Measurements from ENCODE around the gene KANSL1.

DNA sequence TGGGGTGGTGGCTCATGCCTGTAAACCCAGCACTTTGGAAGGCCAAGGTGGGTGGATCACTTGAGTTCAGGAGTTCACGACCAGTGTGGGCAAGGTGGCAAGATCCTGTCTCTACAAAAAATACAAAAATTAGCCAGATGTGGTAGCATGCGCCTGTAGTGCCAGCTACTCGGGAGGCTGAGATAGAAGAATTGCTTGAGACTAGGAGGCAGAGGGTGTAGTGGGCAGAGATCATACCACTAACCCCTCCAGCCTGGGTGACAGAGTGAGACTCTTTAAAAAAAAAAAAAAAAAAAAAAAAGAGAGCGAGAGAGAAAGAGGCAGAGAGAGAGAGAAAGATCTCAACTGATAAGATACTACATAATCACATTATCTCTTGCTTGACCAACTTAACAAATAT is 45.9 kb downstream of the KANSL1 start:
- TF ChIP-seq, protein P1, sequence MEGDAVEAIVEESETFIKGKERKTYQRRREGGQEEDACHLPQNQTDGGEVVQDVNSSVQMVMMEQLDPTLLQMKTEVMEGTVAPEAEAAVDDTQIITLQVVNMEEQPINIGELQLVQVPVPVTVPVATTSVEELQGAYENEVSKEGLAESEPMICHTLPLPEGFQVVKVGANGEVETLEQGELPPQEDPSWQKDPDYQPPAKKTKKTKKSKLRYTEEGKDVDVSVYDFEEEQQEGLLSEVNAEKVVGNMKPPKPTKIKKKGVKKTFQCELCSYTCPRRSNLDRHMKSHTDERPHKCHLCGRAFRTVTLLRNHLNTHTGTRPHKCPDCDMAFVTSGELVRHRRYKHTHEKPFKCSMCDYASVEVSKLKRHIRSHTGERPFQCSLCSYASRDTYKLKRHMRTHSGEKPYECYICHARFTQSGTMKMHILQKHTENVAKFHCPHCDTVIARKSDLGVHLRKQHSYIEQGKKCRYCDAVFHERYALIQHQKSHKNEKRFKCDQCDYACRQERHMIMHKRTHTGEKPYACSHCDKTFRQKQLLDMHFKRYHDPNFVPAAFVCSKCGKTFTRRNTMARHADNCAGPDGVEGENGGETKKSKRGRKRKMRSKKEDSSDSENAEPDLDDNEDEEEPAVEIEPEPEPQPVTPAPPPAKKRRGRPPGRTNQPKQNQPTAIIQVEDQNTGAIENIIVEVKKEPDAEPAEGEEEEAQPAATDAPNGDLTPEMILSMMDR (IDR thresholded peaks at IDR 0.05) = no peak
- no peak for TF ChIP-seq POLR2A (IDR thresholded peaks at IDR 0.05)
